Peyer's patch (tissue), 4 donors: ENCODE data around the gene CNTNAP5.

Experiments
- POLR2A ChIP-seq, 2 donors: fragments of 450-650 bp; IDR thresholded peaks; one replicate each; pipeline ENCODE4 v1.5.1; 2017; ENCODE audit warnings: antibody characterized with exemption in 2 of 2, mild to moderate bottlenecking in 2 of 2, moderate library complexity in 2 of 2
- TF ChIP-seq, protein P1 (sequence below), 6 experiments: fragments of 450-650 bp in 4 of 6; fragments of 200-600 bp in 2 of 6; sonication (generic) in 1 of 6; IDR thresholded peaks; one replicate each; pipeline ENCODE4 v1.5.1; 2017 to 2019; ENCODE audit warnings: antibody characterized with exemption in 6 of 6, mild to moderate bottlenecking in 3 of 6, moderate library complexity in 1 of 6

DNA sequence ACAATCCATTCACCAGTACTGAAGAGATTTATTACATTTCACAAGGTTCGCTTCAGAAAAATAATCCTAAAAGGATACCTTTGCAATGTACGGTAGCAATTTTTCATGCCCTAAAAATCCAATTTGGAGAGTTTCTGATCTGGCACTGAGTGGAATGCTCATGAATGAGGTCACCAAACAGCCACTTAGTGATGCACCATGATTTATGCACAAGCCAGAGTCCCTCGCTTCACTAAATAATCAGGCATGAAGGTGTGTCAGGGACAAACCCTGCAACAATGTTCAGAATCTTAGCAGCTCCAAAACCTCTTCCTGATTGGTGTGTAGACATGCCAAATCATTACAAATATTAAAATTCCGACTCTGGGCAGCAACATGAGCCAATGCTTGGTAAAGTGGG, 221.1 kb downstream of the CNTNAP5 start:
- TF ChIP-seq, protein P1, sequence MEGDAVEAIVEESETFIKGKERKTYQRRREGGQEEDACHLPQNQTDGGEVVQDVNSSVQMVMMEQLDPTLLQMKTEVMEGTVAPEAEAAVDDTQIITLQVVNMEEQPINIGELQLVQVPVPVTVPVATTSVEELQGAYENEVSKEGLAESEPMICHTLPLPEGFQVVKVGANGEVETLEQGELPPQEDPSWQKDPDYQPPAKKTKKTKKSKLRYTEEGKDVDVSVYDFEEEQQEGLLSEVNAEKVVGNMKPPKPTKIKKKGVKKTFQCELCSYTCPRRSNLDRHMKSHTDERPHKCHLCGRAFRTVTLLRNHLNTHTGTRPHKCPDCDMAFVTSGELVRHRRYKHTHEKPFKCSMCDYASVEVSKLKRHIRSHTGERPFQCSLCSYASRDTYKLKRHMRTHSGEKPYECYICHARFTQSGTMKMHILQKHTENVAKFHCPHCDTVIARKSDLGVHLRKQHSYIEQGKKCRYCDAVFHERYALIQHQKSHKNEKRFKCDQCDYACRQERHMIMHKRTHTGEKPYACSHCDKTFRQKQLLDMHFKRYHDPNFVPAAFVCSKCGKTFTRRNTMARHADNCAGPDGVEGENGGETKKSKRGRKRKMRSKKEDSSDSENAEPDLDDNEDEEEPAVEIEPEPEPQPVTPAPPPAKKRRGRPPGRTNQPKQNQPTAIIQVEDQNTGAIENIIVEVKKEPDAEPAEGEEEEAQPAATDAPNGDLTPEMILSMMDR (IDR thresholded peaks at IDR 0.05): no peak
- TF ChIP-seq POLR2A (IDR thresholded peaks at IDR 0.05): no peak
